Transverse colon (tissue), 4 donors: ENCODE measurements around the gene ANO7.

Source experiments
- EP300 ChIP-seq: sonication (generic); formaldehyde crosslinking; IDR thresholded peaks from one replicate; pipeline ENCODE4 v1.6.1; 2017; ENCODE audit warnings: antibody characterized with exemption, low read depth
- POLR2A ChIP-seq: fragments of 450-650 bp; IDR thresholded peaks from one replicate; pipeline ENCODE4 v1.6.1; 2016; ENCODE audit warnings: antibody characterized with exemption, mild to moderate bottlenecking, moderate library complexity
- POLR2AphosphoS5 ChIP-seq, 3 donors: sonication (generic); formaldehyde crosslinking; IDR thresholded peaks; one replicate each; pipeline ENCODE4 v1.6.1; 2016; ENCODE audit warnings: antibody characterized with exemption in 3 of 3
- TF ChIP-seq, protein P1 (sequence below), 5 experiments: fragments of 200-600 bp in 3 of 5; fragments of 450-650 bp in 2 of 5; sonication (generic) in 3 of 5; IDR thresholded peaks; 1 replicate in 2 of 5; 2 replicates in 3 of 5; pipeline ENCODE4 v1.5.1; 2016 to 2017; ENCODE audit warnings: antibody characterized with exemption in 5 of 5, inconsistent platforms in 3 of 5, mild to moderate bottlenecking in 2 of 5, moderate library complexity in 1 of 5

DNA sequence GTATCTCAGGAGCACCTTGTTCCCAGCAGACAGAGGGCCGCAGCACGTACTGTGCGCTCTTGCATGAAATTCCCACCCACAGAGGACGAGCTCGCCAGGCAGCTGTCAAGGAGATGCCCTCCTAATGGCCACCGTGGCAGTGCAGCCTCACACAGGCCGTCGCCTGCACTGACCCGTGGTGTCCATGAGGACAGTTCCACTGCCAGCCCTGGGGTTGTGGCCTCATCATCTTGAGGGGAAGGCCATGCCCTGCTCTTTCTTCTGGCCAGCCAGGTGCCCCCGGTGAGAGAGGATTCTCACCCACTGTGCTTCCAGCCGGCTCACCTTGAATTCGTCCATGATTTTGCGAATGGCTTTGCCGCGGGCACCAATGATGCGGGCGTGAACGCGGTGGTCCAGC is 42.0 kb downstream of the ANO7 start:
- TF ChIP-seq, protein P1, sequence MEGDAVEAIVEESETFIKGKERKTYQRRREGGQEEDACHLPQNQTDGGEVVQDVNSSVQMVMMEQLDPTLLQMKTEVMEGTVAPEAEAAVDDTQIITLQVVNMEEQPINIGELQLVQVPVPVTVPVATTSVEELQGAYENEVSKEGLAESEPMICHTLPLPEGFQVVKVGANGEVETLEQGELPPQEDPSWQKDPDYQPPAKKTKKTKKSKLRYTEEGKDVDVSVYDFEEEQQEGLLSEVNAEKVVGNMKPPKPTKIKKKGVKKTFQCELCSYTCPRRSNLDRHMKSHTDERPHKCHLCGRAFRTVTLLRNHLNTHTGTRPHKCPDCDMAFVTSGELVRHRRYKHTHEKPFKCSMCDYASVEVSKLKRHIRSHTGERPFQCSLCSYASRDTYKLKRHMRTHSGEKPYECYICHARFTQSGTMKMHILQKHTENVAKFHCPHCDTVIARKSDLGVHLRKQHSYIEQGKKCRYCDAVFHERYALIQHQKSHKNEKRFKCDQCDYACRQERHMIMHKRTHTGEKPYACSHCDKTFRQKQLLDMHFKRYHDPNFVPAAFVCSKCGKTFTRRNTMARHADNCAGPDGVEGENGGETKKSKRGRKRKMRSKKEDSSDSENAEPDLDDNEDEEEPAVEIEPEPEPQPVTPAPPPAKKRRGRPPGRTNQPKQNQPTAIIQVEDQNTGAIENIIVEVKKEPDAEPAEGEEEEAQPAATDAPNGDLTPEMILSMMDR (IDR thresholded peaks at IDR 0.05), result no peak
- TF ChIP-seq POLR2A (no peak), EP300 (no peak), POLR2AphosphoS5 (IDR thresholded peaks at IDR 0.05) (no peak)
